Smooth muscle cell of the brain vasculature (primary cell): Measurements from ENCODE around the gene ATP10A.
"Not testable (repeated sequence)": the region's sequence is repeated elsewhere in the genome, so short reads cannot be mapped to it uniquely, and the experiment has no call there.

Experiments used
- DNase-seq: peaks from one replicate; pipeline ENCODE4 v3.0.0-alpha.2; 2012; ENCODE audit warnings: low read depth, low spot score

The ATP10A gene

GRCh38 chr15:25663515-25663914 lies 199.6 kb downstream of the ATP10A start:
- DNase-seq, result no peak

DNA sequence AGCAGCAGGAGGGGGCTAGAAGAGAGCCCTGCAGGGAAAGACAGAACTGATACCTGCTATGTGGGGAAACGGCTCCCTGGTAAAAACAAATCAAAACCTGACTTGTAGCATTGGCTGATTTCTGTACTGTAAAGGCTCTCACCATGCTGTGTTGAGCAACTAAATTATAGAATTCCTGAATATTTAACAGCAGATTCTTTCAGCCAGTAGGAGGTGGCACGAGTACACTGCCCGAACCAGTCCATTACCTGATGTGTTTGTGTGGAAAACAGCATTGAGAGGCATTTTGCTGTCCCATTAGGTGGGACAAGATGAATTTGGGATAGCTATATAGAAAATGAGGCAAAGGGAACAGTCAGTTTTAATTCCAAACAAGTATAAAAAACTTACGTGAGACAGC lies 201.2 kb downstream of the ATP10A start:
- no peak for DNase-seq

- DNase-seq, result no peak
Measured at GRCh38 chr15:25659251-25659650, 203.9 kb downstream of the ATP10A start.

DNA sequence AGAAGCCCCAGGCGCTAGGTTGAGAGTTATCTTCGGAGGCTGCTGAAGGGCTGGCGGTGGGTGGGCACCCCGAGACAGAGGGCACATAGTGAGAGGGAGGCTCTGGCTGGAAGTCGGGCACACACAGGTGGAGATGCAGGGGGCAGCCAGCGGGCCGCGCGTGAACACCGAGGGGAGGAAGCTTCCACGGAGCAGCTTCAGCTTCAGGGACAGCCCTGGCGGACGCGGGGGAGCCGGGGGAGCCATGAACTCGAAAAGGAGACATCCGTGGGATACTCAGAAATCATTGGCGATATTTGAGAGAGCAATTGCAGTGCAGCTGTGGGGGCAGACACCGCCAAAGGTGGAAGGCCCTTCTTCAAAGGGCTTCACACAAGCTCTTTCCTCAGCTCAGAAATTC lies 204.6 kb downstream of the ATP10A start:
- no peak for DNase-seq

DNA sequence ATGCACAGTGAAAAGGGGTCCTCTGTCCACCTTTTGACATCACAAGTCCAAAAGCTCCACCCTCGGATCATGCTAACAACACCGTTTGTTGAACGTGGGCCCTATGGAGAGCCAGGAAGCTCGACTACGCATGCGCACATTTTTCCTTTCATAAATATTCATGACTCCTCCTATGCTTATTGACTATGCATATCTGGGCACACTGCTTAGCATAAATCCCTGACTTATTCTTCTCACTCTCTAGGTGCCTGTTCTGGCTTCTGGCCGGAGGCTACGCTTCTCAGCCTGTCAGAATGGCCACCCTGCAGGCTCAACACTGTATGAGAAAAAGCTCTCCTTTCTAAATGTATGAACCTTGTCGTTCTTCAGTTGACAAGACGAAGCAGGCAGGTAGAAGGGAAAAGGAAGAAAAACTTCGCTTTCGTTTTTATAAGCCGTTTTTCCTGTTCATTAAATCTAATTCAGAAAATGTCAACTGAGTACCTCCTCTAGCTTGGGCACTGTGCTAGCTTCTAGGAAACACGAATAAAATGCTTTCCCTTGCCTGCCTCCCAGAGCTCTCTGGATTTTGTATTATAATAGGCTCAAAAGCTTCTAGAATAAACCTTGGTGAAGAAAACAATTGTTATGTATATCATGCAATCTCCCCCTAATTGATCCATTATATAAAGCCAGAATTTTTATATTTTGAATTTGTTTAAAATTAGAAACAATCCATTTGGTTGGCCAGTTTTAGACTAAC lies 207.7 kb downstream of the ATP10A start:
- no peak for DNase-seq

GRCh38 chr15:25653371-25653770 lies 209.8 kb downstream of the ATP10A start:
- no peak for DNase-seq

DNA sequence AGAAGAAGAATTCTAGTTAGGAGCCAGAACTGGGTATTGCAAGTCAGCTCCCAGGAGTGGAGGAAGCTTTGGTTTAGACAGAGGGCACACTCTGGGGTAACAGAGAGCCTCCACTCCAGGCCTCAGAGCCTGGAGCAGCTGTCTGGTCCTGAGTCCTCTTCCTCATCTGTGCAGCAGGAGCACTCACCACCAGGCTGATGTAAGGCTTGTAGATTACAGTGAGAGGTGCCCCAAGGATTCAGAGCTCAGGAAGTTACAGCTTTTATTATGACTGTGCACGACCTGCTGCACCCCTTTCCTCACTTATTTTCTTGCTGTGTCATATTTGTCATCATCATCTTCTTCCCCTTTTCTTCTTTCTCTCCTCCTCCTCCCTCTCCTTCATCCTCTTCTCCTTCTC lies 210.4 kb downstream of the ATP10A start:
- DNase-seq, result no peak

- no peak for DNase-seq
Measured at GRCh38 chr15:25649390-25649789, 213.7 kb downstream of the ATP10A start.

- no peak for DNase-seq
Measured at GRCh38 chr15:25643120-25643519, 220.0 kb downstream of the ATP10A start.

DNA sequence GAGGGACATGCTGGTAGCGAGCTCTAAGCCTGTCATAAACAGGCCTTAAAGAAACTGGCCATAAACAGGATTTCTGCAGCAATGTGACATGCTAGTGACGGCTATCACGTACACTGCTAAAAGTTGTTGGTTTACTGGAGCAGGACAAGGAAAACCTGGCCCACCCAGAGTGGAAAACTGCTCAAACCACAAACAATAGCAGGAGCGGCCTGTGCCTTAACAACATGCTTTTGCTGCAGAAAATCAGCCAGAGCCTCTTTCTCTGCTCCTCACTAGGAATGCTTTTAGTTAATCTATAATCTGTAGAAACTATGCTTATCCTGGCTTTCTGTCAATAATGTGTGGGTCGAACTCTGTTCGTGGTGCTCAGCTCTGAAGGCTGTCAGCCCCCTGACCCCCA lies 221.4 kb downstream of the ATP10A start:
- DNase-seq, result no peak

DNA sequence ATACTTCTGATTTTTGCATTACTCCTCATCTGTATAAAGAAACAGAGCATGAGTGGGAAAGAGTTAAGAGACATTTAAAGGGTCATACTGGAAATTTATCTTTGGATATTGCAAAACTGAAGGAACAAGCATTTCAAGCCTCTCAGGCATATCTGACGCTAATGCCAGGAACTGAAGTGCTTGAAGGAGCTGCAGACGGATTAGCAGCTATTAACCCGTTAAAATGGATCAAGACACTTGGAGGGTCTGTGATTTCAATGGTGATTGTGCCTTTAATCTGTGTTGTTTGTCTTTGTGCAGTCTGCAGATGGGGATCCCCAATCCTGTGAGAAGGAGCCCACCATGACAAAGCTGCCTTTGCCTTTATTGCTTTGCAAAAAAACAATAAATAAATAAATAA lies 221.8 kb downstream of the ATP10A start:
- DNase-seq, result no peak

DNA sequence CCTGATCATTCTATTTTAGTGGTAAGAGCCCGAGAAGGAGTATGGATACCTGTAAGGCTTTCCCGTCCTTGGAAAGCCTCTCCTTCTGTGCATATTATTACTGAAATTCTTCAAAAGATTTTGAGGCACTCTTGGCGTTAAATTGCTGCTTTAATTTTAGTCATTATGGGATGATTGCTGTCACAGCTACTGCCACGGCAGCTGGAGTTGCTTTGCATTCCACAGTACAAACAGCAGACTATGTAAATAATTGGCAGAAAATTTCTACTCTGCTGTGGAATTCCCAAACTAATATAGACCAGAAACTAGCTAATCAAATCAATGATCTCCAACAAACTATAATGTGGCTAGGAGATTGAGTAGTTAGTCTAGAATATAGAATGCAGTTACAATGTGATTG lies 222.2 kb downstream of the ATP10A start:
- not testable (repeated sequence) for DNase-seq

DNA sequence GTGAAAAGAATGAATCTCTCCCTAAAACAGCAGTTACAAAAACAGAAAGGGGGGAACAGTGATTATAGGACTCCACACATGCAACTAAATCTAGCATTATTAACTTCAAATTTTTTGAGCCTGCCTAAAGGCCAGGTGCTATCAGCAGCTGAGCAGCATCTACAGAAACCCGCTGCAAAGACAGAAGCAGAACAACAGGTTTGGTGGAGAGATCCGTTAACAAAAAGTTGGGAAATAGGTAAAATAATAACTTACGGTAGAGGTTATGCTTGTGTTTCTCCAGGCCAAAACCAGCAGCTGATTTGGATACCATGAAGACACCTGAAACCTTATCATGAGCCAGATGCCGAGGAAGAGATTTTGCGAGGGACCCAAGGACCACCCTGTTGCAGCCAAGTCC lies 222.7 kb downstream of the ATP10A start:
- no peak for DNase-seq

DNA sequence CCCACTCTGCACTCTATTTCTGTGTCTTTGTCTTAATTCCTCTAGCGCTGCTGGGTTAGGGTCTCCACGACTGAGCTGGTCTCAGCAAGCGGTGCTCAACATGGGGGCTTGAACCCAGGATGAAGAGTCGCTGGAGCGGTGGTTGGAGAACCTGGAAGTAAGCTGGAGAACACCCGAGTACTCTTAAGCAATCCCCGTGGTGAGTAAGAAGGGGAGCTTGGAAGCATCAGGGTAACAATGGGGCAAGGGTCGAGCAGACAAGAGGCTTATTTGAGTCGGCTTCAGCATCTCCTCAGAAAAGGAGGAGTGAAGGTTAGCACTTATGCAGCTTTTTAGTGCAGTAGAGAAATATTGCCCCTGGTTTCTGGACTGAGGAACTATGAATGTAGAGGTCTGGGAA lies 226.6 kb downstream of the ATP10A start:
- DNase-seq, result not testable (repeated sequence)

- no peak for DNase-seq
Measured at GRCh38 chr15:25635191-25635590, 227.9 kb downstream of the ATP10A start.

DNA sequence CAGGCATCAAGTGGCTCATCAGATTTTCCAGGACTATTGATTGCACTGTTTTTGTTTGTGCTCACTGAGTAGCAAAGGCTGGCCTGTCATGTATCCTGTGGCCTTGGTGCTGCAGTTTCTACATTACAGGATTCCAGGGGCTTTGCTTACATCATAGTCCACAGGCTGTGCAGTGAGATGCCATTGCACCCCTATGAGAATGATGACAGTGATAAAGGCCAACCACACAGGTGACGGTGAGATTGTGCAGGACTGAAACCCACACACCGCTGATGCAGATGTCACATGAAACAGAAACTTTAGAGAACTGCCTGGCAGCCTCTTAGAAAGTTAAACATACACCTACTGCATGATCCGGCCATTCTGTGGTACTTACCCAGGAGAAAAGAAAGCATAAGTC lies 229.3 kb downstream of the ATP10A start:
- DNase-seq, result no peak

DNA sequence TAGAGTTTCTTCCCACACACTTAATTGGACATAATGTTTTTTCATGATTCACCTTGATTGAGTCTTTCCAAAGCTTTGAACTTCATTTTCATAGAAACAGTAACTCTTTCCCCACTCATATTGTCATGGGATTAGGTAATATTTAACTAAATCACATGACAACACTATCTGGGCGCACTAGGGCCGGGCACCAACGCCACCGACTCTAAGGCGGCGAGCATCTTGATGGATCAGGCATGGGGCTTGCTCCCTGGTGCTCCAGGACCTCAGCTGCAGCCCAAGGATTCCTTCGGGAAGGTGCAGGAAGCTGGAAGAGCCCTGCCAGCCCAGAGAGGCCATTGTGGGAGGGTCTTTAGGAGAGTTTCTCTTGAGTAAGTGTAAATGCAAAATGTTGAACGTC lies 231.2 kb downstream of the ATP10A start:
- DNase-seq, result no peak
